ENCODE data around the gene RBP4.

RBP4 gene

DNA sequence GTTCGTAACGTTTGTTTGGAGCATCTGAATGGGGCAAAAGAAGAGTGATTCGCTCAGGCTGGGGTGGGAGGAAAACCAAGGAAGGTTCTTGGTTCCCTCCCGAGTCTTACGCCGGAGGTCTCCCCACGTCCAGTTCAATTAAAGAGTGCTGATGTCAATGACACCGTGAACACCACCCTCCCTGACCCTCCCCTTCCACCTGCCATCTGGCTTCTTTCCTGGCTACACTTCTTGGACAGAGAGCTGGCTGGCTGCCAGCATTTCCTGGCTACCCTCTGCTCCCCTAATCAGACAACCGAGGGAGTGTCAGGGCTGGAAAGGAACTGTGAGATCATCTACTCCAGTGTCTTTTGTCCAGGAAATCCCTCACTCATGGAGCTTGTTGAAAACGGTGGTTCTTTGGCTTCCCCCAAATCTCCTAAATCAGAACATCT, 58.7 kb downstream of the RBP4 start:
- Histone ChIP-seq H3K36me3 (ENCODE audit: control insufficient read depth, insufficient read depth, low read length) (no peaks in the 10 kb centered on the region), H3K27me3 (ENCODE audit: control insufficient read depth, insufficient read depth, low read length) (peaks cover 11% of the 10 kb centered on the region; the same call in 1 of the 2 replicates), H3K4me3 (ENCODE audit: low read depth, low read length) (peak overlapping the region; percentile 38; the same call in 1 of the 2 replicates), H3K9me3 (ENCODE audit: control insufficient read depth, insufficient read depth, low read length) (no peaks in the 10 kb centered on the region), H3K9ac (ENCODE audit: low read depth, low read length) (no peak overlapping the region), H3K4me1 (ENCODE audit: control insufficient read depth, insufficient read depth, low read length) (no peaks in the 10 kb centered on the region), H3K27ac (ENCODE audit: low read depth, low read length) (no peak overlapping the region)

Measured in HUES48 (cell line).